Fibroblast of gingiva (primary cell): ENCODE measurements around the gene SLC66A1.

Source experiments
- DNase-seq: peaks from one replicate; pipeline ENCODE4 v3.0.0-alpha.2; 2011; ENCODE audit warnings: low read depth

SLC66A1 gene

GRCh38 chr1:19343617-19344350, 31.7 kb downstream of the SLC66A1 start:
- no peak for DNase-seq

GRCh38 chr1:19344372-19344810, 32.3 kb downstream of the SLC66A1 start:
- peak; percentile 40 for DNase-seq

GRCh38 chr1:19344831-19345230, 32.7 kb downstream of the SLC66A1 start:
- DNase-seq, result no peak

- no peak for DNase-seq
Measured at GRCh38 chr1:19345391-19345790, 33.3 kb downstream of the SLC66A1 start.

- no peak for DNase-seq
Measured at GRCh38 chr1:19346026-19346425, 33.9 kb downstream of the SLC66A1 start.

- DNase-seq, result no peak
Measured at GRCh38 chr1:19347533-19348172, 35.5 kb downstream of the SLC66A1 start.

- DNase-seq, result no peak
Measured at GRCh38 chr1:19348441-19349198, 36.5 kb downstream of the SLC66A1 start.

GRCh38 chr1:19349999-19350398, 37.9 kb downstream of the SLC66A1 start:
- no peak for DNase-seq

- DNase-seq, result no peak
Measured at GRCh38 chr1:19350566-19350965, 38.4 kb downstream of the SLC66A1 start.

- DNase-seq, result no peak
Measured at GRCh38 chr1:19351873-19352272, 39.7 kb downstream of the SLC66A1 start.

GRCh38 chr1:19352839-19353238, 40.7 kb downstream of the SLC66A1 start:
- no peak for DNase-seq

GRCh38 chr1:19353596-19353995, 41.5 kb downstream of the SLC66A1 start:
- no peak for DNase-seq

- DNase-seq, result no peak
Measured at GRCh38 chr1:19354531-19354981, 42.4 kb downstream of the SLC66A1 start.

GRCh38 chr1:19356266-19356665, 44.1 kb downstream of the SLC66A1 start:
- no peak for DNase-seq

GRCh38 chr1:19357299-19357986, 45.3 kb downstream of the SLC66A1 start:
- no peak for DNase-seq

GRCh38 chr1:19358710-19359109, 46.6 kb downstream of the SLC66A1 start:
- no peak for DNase-seq

- DNase-seq, result no peak
Measured at GRCh38 chr1:19359357-19359756, 47.2 kb downstream of the SLC66A1 start.

GRCh38 chr1:19360016-19360415, 47.9 kb downstream of the SLC66A1 start:
- DNase-seq, result no peak

GRCh38 chr1:19360432-19360831, 48.3 kb downstream of the SLC66A1 start:
- DNase-seq, result no peak

GRCh38 chr1:19360843-19361610, 48.9 kb downstream of the SLC66A1 start:
- no peak for DNase-seq

- peak; percentile 62 for DNase-seq
Measured at GRCh38 chr1:19361611-19362147, 49.6 kb downstream of the SLC66A1 start.
